ENCODE data around the gene BSN. TPM values are rescaled to one million over a fixed set of nuclear protein-coding genes. Genes with fewer than 3 reads are reported as not detected.
"Not testable (repeated sequence)": the region's sequence is repeated elsewhere in the genome, so short reads cannot be mapped to it uniquely, and the experiment has no call there.

BSN gene
- total RNA-seq, 3 donors from 2014 or later, result 0.17 to 1.2 (median 0.36) TPM

DNA sequence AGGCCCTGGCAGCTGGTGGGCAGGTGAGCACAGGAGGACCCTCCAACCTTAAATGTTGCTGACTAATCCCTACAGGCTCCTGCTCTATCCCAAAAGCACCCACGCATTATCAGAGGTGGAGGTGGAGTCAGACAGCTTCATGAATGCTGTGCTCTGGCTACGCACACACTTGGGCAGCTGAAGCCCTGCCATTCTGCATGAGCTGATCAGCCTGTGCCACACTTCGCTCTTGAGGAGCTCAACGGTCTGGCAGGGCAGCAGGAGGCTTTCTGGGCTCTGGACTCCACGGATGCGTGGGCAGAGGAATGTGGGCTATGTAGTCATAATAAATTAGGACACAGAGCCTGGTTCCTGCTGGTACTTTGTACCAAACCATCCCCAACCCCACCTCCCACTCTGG is 128.9 kb downstream of the BSN start:
- intact Hi-C loops (cut with DNase I, micrococcal nuclease), result no loop called here
- H3K4me3 ChIP-seq, result no peak overlapping the region
- H3K36me3 ChIP-seq (ENCODE audit: low read depth), result peaks cover 10% of the 10 kb centered on the region
- TF ChIP-seq, protein P1, sequence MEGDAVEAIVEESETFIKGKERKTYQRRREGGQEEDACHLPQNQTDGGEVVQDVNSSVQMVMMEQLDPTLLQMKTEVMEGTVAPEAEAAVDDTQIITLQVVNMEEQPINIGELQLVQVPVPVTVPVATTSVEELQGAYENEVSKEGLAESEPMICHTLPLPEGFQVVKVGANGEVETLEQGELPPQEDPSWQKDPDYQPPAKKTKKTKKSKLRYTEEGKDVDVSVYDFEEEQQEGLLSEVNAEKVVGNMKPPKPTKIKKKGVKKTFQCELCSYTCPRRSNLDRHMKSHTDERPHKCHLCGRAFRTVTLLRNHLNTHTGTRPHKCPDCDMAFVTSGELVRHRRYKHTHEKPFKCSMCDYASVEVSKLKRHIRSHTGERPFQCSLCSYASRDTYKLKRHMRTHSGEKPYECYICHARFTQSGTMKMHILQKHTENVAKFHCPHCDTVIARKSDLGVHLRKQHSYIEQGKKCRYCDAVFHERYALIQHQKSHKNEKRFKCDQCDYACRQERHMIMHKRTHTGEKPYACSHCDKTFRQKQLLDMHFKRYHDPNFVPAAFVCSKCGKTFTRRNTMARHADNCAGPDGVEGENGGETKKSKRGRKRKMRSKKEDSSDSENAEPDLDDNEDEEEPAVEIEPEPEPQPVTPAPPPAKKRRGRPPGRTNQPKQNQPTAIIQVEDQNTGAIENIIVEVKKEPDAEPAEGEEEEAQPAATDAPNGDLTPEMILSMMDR (IDR thresholded peaks at IDR 0.05), result no peak
- H3K9me3 ChIP-seq, result no peaks in the 10 kb centered on the region
- H3K4me1 ChIP-seq (ENCODE audit: low read depth), result peaks cover 2% of the 10 kb centered on the region
- DNase-seq (no peak), ATAC-seq (no peak)

DNA sequence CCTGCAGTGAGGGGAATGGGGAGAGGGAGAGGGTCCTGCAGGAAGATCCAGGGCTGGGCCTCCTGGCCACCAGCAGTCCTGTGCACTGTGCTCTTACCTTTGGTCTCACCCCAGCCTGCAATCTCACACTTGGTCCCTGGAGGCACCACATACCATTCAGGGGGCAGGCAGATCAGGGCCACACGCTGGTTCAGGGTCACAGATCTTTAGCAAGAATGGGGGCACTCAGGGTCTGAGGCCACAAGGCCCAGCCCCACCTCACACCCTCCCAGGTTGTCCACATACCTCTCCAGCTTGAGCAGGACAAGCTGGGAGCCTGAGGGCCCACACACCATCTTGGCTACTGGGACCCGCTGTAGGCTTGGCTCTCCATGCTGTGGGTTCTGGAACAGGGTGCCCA is 130.2 kb downstream of the BSN start:
- intact Hi-C loops (cut with DNase I, micrococcal nuclease); ATAC-seq; H3K4me3 ChIP-seq; DNase-seq; H3K9me3 ChIP-seq; H3K4me1 ChIP-seq (ENCODE audit: low read depth); H3K36me3 ChIP-seq (ENCODE audit: low read depth): not testable (repeated sequence)

DNA sequence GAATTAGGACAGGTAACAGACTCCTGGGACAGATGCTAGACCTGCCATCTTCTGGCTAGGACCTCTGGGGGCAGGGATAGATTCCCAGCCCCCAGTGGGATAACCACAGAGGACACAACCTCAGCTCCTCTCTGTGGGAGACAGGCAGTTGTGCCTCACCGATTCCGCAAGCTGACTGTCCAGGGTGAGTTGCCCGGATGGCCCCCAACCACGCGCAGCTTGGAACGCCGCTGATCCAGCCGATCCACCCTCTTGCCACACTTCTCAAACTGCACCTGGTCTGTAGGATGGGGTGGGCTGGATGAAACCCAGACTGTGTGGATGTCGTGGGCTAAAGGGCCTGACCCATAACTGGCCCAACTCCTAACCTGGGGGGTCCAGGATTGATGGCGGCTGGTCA is 130.8 kb downstream of the BSN start:
- H3K36me3 ChIP-seq (ENCODE audit: low read depth); H3K9me3 ChIP-seq; intact Hi-C loops (cut with DNase I, micrococcal nuclease); H3K4me3 ChIP-seq; ATAC-seq; H3K4me1 ChIP-seq (ENCODE audit: low read depth); DNase-seq: not testable (repeated sequence)

DNA sequence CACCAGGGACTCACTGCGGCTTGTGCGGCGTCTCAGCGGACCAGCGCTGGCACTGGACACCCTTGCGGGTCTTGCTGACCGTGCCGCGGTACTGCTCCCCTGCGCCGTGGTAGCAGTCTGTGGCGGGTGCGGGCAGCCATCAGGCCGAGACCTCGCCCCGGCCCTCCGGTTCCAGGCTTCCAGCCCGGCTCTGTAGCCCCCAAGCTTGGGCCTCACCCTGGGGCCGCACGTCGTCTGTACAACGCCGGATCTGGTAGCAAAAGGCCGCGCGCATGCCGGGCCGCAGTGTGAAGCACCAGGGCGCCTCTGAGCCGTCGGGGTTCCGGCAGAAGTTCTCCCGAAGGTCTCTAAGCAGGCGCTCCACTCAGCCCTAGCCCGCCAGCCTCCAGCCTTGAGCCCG is 131.6 kb downstream of the BSN start:
- intact Hi-C loops (cut with DNase I, micrococcal nuclease); H3K4me3 ChIP-seq; H3K36me3 ChIP-seq (ENCODE audit: low read depth); H3K9me3 ChIP-seq; ATAC-seq; DNase-seq: not testable (repeated sequence)
- peaks cover 14% of the 10 kb centered on the region for H3K4me1 ChIP-seq (ENCODE audit: low read depth)

DNA sequence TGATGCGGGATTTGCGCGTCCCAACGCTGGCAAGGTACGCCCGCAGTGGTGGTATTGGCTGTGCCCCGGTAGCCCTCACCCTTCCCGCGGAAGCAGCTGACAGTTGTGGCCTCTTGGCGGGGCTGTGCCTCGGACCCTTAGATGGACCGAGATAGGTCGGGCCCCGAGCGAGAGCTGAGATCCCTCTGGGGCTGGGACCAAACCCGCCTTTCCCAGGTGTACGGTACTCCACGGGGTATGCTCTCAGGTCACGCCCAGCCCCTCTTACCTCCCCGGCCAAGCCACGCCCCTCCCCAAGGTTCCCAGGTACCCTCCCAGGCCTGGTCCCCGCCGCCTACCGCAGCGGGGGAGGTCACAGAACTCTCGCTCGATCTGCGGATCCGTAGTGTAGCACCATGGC is 132.1 kb downstream of the BSN start:
- H3K4me3 ChIP-seq; H3K9me3 ChIP-seq; intact Hi-C loops (cut with DNase I, micrococcal nuclease); H3K36me3 ChIP-seq (ENCODE audit: low read depth): not testable (repeated sequence)
- H3K4me1 ChIP-seq (ENCODE audit: low read depth), result peaks cover 19% of the 10 kb centered on the region
- DNase-seq (peak; percentile 70 to 72 (median 72)), ATAC-seq (peak; percentile 34)

DNA sequence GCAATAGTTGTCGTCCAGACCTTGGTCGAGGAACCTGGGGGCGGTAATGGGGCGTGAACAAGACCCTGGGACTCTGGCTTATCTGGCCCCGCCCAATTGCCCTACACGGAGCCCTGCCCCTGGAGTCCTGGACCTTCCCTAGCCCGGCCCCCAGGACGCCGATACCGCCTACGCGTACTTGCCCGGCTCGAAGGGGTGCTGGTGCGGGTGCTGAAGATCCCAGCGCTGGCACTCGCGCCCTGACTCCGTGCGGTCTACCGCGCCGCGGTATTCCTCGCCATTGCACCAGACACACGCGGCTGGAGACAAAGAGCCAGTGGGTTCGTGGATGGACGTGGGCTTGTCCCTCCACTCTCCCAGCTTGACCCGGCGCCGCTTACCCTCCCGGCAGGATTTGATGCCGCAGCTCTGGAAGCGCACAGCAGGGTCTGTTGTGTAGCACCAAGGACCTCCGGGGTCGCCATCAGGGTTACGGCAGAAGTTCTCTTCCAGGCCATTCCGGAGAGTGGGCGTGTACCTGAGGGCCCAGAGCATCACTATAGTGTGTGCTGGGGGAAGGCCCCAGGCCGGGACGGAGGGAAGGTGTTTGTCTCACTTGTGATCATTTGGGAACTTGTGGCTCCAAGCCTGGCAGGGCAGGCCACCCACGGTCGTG is 132.6 kb downstream of the BSN start:
- ATAC-seq (peak; percentile 64), DNase-seq (peak; percentile 76 to 83 (median 82))
- H3K36me3 ChIP-seq (ENCODE audit: low read depth); H3K4me3 ChIP-seq; intact Hi-C loops (cut with DNase I, micrococcal nuclease); H3K9me3 ChIP-seq: not testable (repeated sequence)
- peaks cover 21% of the 10 kb centered on the region for H3K4me1 ChIP-seq (ENCODE audit: low read depth)

DNA sequence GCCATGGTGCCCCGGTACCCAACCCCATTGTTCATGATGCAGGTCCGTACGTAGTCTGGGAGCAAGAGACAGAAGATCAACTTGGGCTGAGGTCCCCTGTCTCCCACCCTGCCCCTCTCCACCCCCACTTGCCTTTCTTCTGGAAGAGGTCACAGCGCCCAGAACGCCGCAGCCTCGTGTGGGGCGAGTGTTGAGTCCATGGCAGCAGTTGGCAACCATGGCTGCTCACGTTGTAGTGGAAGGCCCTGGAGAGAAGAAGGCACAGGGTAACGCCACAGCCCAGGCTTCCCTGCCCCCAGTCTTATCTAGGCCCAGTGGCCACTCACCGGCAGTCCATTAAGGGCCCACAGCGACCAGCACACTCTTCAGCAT is 133.1 kb downstream of the BSN start:
- DNase-seq; H3K36me3 ChIP-seq (ENCODE audit: low read depth); ATAC-seq; H3K4me3 ChIP-seq; intact Hi-C loops (cut with DNase I, micrococcal nuclease); H3K9me3 ChIP-seq: not testable (repeated sequence)
- H3K4me1 ChIP-seq (ENCODE audit: low read depth), result peaks cover 21% of the 10 kb centered on the region

DNA sequence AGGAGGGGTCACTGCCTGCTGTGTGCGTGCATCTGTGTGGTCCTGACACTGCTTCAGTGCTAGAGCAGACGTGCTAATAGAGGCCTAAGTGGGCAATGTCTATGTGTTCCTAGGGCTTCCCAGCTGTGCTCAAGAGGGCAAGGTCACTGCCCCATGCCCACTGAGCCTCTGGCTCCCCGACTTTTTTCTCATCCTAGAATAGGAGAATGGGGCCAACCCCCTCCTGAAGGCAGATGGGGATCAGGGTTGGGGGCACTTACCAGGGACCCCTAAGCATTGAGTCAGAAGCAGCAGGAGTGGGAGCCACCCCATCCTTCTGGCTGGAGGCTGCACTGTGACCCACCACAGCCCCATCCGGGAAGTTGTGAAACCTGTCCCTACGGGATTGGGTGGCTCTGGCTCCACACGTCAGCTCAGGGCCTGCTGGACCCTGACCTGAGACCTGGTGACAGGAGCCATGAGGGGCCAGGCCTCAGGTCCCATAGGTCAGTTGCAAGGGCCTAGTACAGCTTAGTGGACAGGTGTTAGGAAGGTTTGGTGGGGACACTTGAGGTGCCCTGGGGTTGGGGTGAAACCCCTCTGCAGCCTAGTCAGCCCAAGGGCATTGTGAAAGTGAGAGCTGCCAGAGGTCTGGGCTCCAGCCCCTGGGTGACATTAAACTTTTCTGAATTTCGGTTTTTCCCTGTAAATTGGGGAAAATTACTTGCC is 134.2 kb downstream of the BSN start:
- H3K4me3 ChIP-seq; DNase-seq; H3K36me3 ChIP-seq (ENCODE audit: low read depth); intact Hi-C loops (cut with DNase I, micrococcal nuclease); H3K9me3 ChIP-seq: not testable (repeated sequence)
- peak; percentile 4 for ATAC-seq
- H3K4me1 ChIP-seq (ENCODE audit: low read depth), result peaks cover 21% of the 10 kb centered on the region

DNA sequence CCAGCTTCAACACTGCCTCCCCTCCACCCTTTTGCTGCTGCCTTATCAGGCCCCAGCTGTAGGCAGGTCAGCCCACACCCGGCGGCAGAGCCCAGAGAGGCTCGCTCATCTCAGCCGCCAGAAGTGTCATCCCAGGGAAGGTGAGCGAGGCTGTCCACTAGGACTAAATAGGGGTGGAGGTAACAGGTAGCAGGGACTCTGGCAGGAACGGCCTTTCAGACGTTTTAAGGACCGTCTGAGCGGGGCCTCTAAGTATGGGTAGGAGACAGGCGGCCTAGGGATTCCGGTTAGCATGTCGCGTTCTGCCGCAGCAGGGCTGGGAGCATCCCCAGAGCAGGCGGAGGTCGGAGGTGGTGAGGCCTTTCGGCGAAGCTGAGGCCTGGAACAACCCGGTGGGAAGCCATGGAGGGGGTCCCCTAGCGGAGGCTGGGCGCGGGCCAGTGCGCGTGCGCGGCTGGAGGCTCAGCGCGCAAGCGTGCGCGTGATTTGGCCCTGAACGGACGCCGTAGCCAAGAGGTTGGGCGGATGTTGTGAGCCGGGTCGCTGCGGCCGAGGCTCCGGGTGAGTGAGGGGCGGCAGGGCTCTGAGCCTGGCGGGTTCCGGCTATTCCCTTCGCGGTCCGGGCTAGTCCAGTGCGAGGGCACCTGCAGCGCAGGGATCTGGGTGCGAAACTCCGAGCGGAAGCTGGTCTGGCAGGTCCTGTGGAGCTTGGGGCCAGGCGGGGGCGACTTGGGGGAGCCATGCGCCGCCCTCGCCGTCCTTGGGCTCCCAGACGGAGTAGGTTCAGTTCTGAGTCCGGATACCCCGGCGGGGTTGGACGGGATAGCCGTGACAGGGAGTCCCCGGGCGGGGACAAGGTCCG is 135.0 kb downstream of the BSN start, which contains the start of the genes MST1 and RNF123:
TSS of gene MST1 (minus strand) at position 429 of the 862 bp plus-strand sequence. CDS start 783 bp downstream, outside the sequence.
TSS of gene RNF123 (plus strand) at position 512 of the 862 bp plus-strand sequence. CDS start 1,609 bp downstream, outside the sequence.
- Histone ChIP-seq H3K4me1 (ENCODE audit: low read depth) (peaks cover 21% of the 10 kb centered on the region), H3K4me3 (peak within 1 kb of the TSS; percentile 97), H3K9me3 (no peaks in the 10 kb centered on the region), H3K36me3 (ENCODE audit: low read depth) (no peaks in the 10 kb centered on the region)
- intact Hi-C loops (cut with DNase I, micrococcal nuclease), result no loop called here
- TF ChIP-seq, protein P1 (IDR thresholded peaks at IDR 0.05), result no peak
- DNase-seq, result peak; percentile 91 to 93 (median 92)
- peak; percentile 85 for ATAC-seq

DNA sequence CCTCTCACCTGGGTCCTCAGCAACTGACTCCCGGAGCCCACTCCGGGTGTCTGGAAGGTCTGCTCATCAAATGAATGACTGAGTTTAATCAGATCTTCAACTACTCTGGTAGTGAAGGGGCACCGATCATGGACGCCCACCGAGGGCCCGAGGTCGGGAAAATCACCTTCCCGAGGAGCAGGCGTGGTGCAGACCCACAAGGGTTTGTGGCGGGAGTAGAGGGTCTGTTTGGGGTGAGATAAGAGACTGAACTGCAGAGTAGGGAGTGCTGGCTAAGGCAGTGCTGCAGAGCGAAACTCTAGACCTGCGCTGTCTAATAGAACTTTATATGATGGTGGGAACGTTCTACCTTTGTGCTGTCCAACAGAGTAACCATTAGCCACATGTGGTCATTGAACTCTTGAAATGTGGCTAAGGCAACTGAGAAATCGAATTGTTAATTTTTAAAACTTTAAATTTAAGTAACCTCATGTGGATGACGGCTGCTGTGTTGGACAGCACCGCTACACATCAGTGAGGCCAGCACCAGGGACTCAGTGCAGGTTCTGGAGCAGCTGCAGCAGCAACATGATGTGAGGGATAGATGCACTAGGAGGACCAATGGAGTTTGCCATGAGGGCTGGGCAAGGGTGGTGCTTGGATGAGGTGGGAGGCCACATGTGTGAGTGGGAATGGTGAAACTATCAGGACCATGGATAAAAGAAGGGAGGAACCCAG is 135.8 kb downstream of the BSN start:
- ATAC-seq; intact Hi-C loops (cut with DNase I, micrococcal nuclease); DNase-seq; H3K9me3 ChIP-seq; H3K36me3 ChIP-seq (ENCODE audit: low read depth): not testable (repeated sequence)
- H3K4me1 ChIP-seq (ENCODE audit: low read depth), result peaks cover 21% of the 10 kb centered on the region
- H3K4me3 ChIP-seq, result peak overlapping the region; percentile 97

DNA sequence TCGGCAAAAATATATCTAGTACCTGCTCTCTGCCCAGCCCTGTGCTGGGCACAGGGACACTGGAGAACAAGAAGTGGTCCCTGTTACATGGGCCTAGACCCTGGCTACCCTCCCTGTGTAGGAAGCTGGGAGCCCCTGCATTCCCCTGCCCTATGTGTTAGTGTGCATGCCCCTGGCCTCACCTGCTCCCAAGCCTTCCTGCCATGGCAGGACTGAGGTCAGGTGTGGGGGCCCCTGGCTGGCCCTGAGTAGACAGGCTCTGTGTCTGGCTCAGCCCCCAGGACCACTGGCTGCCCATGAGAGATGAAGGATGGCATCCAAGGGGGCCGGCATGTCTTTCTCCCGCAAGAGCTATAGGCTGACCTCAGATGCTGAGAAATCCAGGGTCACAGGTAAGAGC is 136.6 kb downstream of the BSN start:
- H3K9me3 ChIP-seq; H3K4me3 ChIP-seq; intact Hi-C loops (cut with DNase I, micrococcal nuclease); ATAC-seq; H3K36me3 ChIP-seq (ENCODE audit: low read depth); DNase-seq: not testable (repeated sequence)
- H3K4me1 ChIP-seq (ENCODE audit: low read depth), result peaks cover 20% of the 10 kb centered on the region
